H9 (cell line): ENCODE data around the gene ATF6. TPM values are rescaled to one million over a fixed set of nuclear protein-coding genes. Genes with fewer than 3 reads are reported as not detected.
"Not testable (repeated sequence)": the region's sequence is repeated elsewhere in the genome, so short reads cannot be mapped to it uniquely, and the experiment has no call there.

Experiments
- DNase-seq: peaks from one replicate; pipeline ENCODE4 v3.0.0-alpha.2; 2017
- H2AFZ ChIP-seq: one replicate; pipeline ENCODE4 v1.6.1; 2013; ENCODE audit warnings: mild to moderate bottlenecking, low read length, control low read depth, moderate library complexity
- H2AK5ac ChIP-seq: 2 replicates; pipeline ENCODE4 v1.6.1; 2013; ENCODE audit warnings: low read length, control low read depth, mixed read lengths; ENCODE audit not compliant: insufficient read length
- H2BK120ac ChIP-seq: one replicate; pipeline ENCODE4 v1.6.1; 2013; ENCODE audit warnings: low read depth, mild to moderate bottlenecking, low read length, control low read depth, inconsistent platforms; ENCODE audit not compliant: poor library complexity, severe bottlenecking
- H2BK12ac ChIP-seq: 2 replicates; pipeline ENCODE4 v1.6.1; 2013; ENCODE audit warnings: low read length, control low read depth, mixed read lengths, low read depth; ENCODE audit not compliant: insufficient read length
- H2BK15ac ChIP-seq: 2 replicates; pipeline ENCODE4 v1.6.1; 2013; ENCODE audit warnings: low read depth, low read length, control low read depth
- H2BK20ac ChIP-seq: one replicate; pipeline ENCODE4 v1.6.1; 2013; ENCODE audit warnings: low read depth, mild to moderate bottlenecking, low read length, control low read depth, inconsistent platforms; ENCODE audit not compliant: poor library complexity, severe bottlenecking
- H2BK5ac ChIP-seq: 2 replicates; pipeline ENCODE4 v1.6.1; 2013; ENCODE audit warnings: low read length, control low read depth, mixed read lengths; ENCODE audit not compliant: insufficient read length
- H3K14ac ChIP-seq: 2 replicates; pipeline ENCODE4 v1.6.1; 2013; ENCODE audit warnings: low read length, control low read depth; ENCODE audit not compliant: insufficient read depth
- H3K18ac ChIP-seq: 2 replicates; pipeline ENCODE4 v1.6.1; 2013; ENCODE audit warnings: low read depth, mild to moderate bottlenecking, mixed read lengths, low read length, control low read depth; ENCODE audit not compliant: insufficient read length
- H3K23ac ChIP-seq: 2 replicates; pipeline ENCODE4 v1.6.1; 2013; ENCODE audit warnings: low read length, control low read depth, mixed read lengths, low read depth; ENCODE audit not compliant: insufficient read length
- H3K23me2 ChIP-seq: 2 replicates; pipeline ENCODE4 v1.6.1; 2013; ENCODE audit warnings: low read depth, mild to moderate bottlenecking, mixed read lengths, low read length, control low read depth; ENCODE audit not compliant: insufficient read length, poor library complexity, severe bottlenecking
- H3K27ac ChIP-seq: 2 replicates; pipeline ENCODE4 v1.5.1; 2013; ENCODE audit warnings: low read length, control low read depth, mixed read lengths, low read depth; ENCODE audit not compliant: insufficient read length
- H3K27me3 ChIP-seq: 2 replicates; pipeline ENCODE4 v1.6.1; 2013; ENCODE audit warnings: low read length, control low read depth, inconsistent platforms; ENCODE audit not compliant: insufficient read depth
- H3K4ac ChIP-seq: 2 replicates; pipeline ENCODE4 v1.6.1; 2013; ENCODE audit warnings: low read depth, mild to moderate bottlenecking, control low read depth, inconsistent platforms, low read length, moderate library complexity
- H3K4me1 ChIP-seq: 2 replicates; pipeline ENCODE4 v1.6.1; 2013; ENCODE audit warnings: low read length, control low read depth, inconsistent platforms; ENCODE audit not compliant: insufficient read depth
- H3K4me2 ChIP-seq: 2 replicates; pipeline ENCODE4 v1.6.1; 2013; ENCODE audit warnings: low read length, control low read depth, mixed read lengths; ENCODE audit not compliant: insufficient read length, insufficient read depth
- H3K56ac ChIP-seq: 2 replicates; pipeline ENCODE4 v1.6.1; 2013; ENCODE audit warnings: low read depth, mild to moderate bottlenecking, mixed read lengths, low read length, control low read depth; ENCODE audit not compliant: insufficient read length
- H3K79me1 ChIP-seq: 2 replicates; pipeline ENCODE4 v1.6.1; 2013; ENCODE audit warnings: low read depth, mild to moderate bottlenecking, moderate library complexity, low read length, control low read depth, inconsistent platforms; ENCODE audit not compliant: insufficient read depth, poor library complexity, severe bottlenecking
- H3K79me2 ChIP-seq: 2 replicates; pipeline ENCODE4 v1.6.1; 2013; ENCODE audit warnings: low read length, control low read depth, inconsistent platforms; ENCODE audit not compliant: insufficient read depth
- H3K9ac ChIP-seq: 2 replicates; pipeline ENCODE4 v1.6.1; 2013; ENCODE audit warnings: low read length, control low read depth, mixed read lengths; ENCODE audit not compliant: insufficient read length; ENCODE audit errors: extremely low read depth
- H3K9me3 ChIP-seq: one replicate; pipeline ENCODE4 v1.6.1; 2013; ENCODE audit warnings: low read depth, low read length, inconsistent platforms; ENCODE audit not compliant: control insufficient read depth
- H3T11ph ChIP-seq: one replicate; pipeline ENCODE4 v1.6.1; 2013; ENCODE audit warnings: mild to moderate bottlenecking, low read length, control low read depth, inconsistent platforms
- H4K20me1 ChIP-seq: one replicate; pipeline ENCODE4 v1.6.1; 2013; ENCODE audit not compliant: control insufficient read depth, insufficient read length, insufficient read depth
- H4K5ac ChIP-seq: 2 replicates; pipeline ENCODE4 v1.6.1; 2013; ENCODE audit warnings: low read depth, mild to moderate bottlenecking, mixed read lengths, low read length, control low read depth; ENCODE audit not compliant: insufficient read length
- H4K8ac ChIP-seq: replicated peaks from 2 replicates; pipeline ENCODE4 v1.6.1; 2013; ENCODE audit warnings: low read length, control low read depth, mixed read lengths, low read depth; ENCODE audit not compliant: insufficient read length
- H4K91ac ChIP-seq: 2 replicates; pipeline ENCODE4 v1.6.1; 2013; ENCODE audit warnings: low read depth, mild to moderate bottlenecking, moderate library complexity, mixed read lengths, low read length, control low read depth; ENCODE audit not compliant: insufficient read length
- H3K27ac Mint-ChIP-seq, 3 experiments: 2 replicates in 2 of 3; 3 replicates in 1 of 3; pipeline ENCODE4 v1.8.0; 2020 to 2021; ENCODE audit warnings: mixed read lengths in 3 of 3, mild to moderate bottlenecking in 1 of 3, moderate library complexity in 1 of 3
- H3K27me3 Mint-ChIP-seq: 2 replicates; pipeline ENCODE4 v1.8.0; 2021; ENCODE audit warnings: low read depth, mild to moderate bottlenecking, moderate library complexity, mixed read lengths
- H3K36me3 Mint-ChIP-seq, 3 experiments: 2 replicates in 2 of 3; 3 replicates in 1 of 3; pipeline ENCODE4 v1.8.0; 2020 to 2021; ENCODE audit warnings: low read depth in 3 of 3, mixed read lengths in 3 of 3; ENCODE audit not compliant: insufficient read depth in 1 of 3
- H3K4me1 Mint-ChIP-seq, 2 experiments: 2 replicates each; pipeline ENCODE4 v1.8.0; 2020; ENCODE audit warnings: mixed read lengths in 2 of 2
- H3K4me3 Mint-ChIP-seq, 2 experiments: 2 replicates in 1 of 2; 3 replicates in 1 of 2; pipeline ENCODE4 v1.8.0; 2020 to 2021; ENCODE audit warnings: mild to moderate bottlenecking in 2 of 2, mixed read lengths in 2 of 2, moderate library complexity in 1 of 2
- H3K9me3 Mint-ChIP-seq, 2 experiments: 2 replicates in 1 of 2; 3 replicates in 1 of 2; pipeline ENCODE4 v1.8.0; 2020; ENCODE audit warnings: mild to moderate bottlenecking in 2 of 2, mixed read lengths in 2 of 2, moderate library complexity in 1 of 2
- CTCF ChIP-seq: fragments of 200-600 bp; sonication (generic); conservative IDR thresholded peaks from 3 replicates; pipeline ENCODE4 v1.8.0; 2021; ENCODE audit warnings: antibody characterized with exemption, mild to moderate bottlenecking
- WGBS: extraction: QIAGEN DNeasy Blood & Tissue Kit; methylation state at CpG from one replicate; pipeline ENCODE4 v1.1.7; 2013; ENCODE audit warnings: missing lambda C conversion rate, low lambda C conversion rate, mixed read lengths; ENCODE audit not compliant: insufficient read length; ENCODE audit errors: extremely low coverage; 5-methylcytosine and 5-hydroxymethylcytosine counted together
- total RNA-seq: library from RNA; stranded (reverse); gene quantifications from 2 replicates; pipeline ENCODE4 v1.2.1, GENCODE V29; 2021

ATF6 gene
- total RNA-seq, 1 experiment from 2014 or later = 11.2 TPM

GRCh38 chr1:161827786-161828185 is 61.7 kb downstream of the ATF6 start:
- no peak overlapping the region for H2BK12ac ChIP-seq
- no peak for DNase-seq
- H2BK15ac ChIP-seq = no peak overlapping the region
- no peaks in the 10 kb centered on the region for H3K9me3 ChIP-seq
- no peaks in the 10 kb centered on the region for H3K79me1 ChIP-seq
- H2BK120ac ChIP-seq = no peak overlapping the region
- no peak overlapping the region for H3K23ac ChIP-seq
- H2BK20ac ChIP-seq = no peak overlapping the region
- peaks cover 12 to 20% of the 10 kb centered on the region in 2 experiments for H3K9me3 Mint-ChIP-seq
- WGBS = no CpG with 5 or more reads among the region's 2 CpGs
- H3K79me2 ChIP-seq = no peaks in the 10 kb centered on the region
- H3K23me2 ChIP-seq = no peaks in the 10 kb centered on the region
- peaks cover 11 to 18% (median 13%) of the 10 kb centered on the region in 3 experiments; a peak in 6 of 7 replicates for H3K36me3 Mint-ChIP-seq
- H2BK5ac ChIP-seq = no peak overlapping the region
- H2AK5ac ChIP-seq = no peak overlapping the region
- H3K27me3 ChIP-seq = no peaks in the 10 kb centered on the region
- H4K20me1 ChIP-seq = no peaks in the 10 kb centered on the region
- H3K9ac ChIP-seq = no peak overlapping the region
- no peak overlapping the region for H3K56ac ChIP-seq
- H3K4me1 ChIP-seq = peaks cover 7% of the 10 kb centered on the region; the same call in 1 of the 2 replicates
- H3K4me3 Mint-ChIP-seq = no peak overlapping the region
- no peak overlapping the region for H3K18ac ChIP-seq
- no peak overlapping the region for H3T11ph ChIP-seq
- no peak overlapping the region for H4K5ac ChIP-seq
- no peak overlapping the region for H3K27ac Mint-ChIP-seq
- no peak overlapping the region for H3K4ac ChIP-seq
- no peak overlapping the region for H3K14ac ChIP-seq
- peaks cover 0 to 6% of the 10 kb centered on the region in 2 experiments; a peak in 1 of 4 replicates for H3K4me1 Mint-ChIP-seq
- no peak overlapping the region for H4K91ac ChIP-seq
- no peak overlapping the region for H4K8ac ChIP-seq
- H3K27ac ChIP-seq = no peak overlapping the region
- H2AFZ ChIP-seq = no peak overlapping the region
- TF ChIP-seq CTCF = no peak
- H3K4me2 ChIP-seq = no peak overlapping the region
- no peaks in the 10 kb centered on the region for H3K27me3 Mint-ChIP-seq

- not testable (repeated sequence) for H2BK120ac ChIP-seq, H3K79me2 ChIP-seq, H4K91ac ChIP-seq, H2AFZ ChIP-seq, H3K4me1 Mint-ChIP-seq, H3K4ac ChIP-seq, H3K14ac ChIP-seq, H3K18ac ChIP-seq, H3K27ac ChIP-seq, H3K9me3 ChIP-seq, H3K79me1 ChIP-seq, H3K4me1 ChIP-seq, H3K56ac ChIP-seq, H4K20me1 ChIP-seq, H3K27ac Mint-ChIP-seq, H3K9ac ChIP-seq, H2BK12ac ChIP-seq, H2BK20ac ChIP-seq, H2BK15ac ChIP-seq, H2BK5ac ChIP-seq, H2AK5ac ChIP-seq, H3K4me3 Mint-ChIP-seq, H3K23ac ChIP-seq, H3K27me3 Mint-ChIP-seq, H4K8ac ChIP-seq, DNase-seq, H3K23me2 ChIP-seq, H3T11ph ChIP-seq, H4K5ac ChIP-seq, H3K4me2 ChIP-seq, H3K27me3 ChIP-seq
- WGBS = no CpG with 5 or more reads among the region's 10 CpGs
- peaks cover 11 to 26% (median 13%) of the 10 kb centered on the region in 3 experiments; a peak in 6 of 7 replicates for H3K36me3 Mint-ChIP-seq
- H3K9me3 Mint-ChIP-seq = peaks cover 19 to 28% of the 10 kb centered on the region in 2 experiments
These were observed 66.3 kb downstream of the ATF6 start for GRCh38 chr1:161832299-161832907.
